ENCODE data around the gene MKRN2OS.

The MKRN2OS gene

GRCh38 chr3:12545473-12545791 lies at the start of gene MKRN2OS:
Gene MKRN2OS (minus strand): TSS chr3:12545499. CDS start chr3:12545464, 35 bp downstream.
- no peak for DNase-seq

- no peak for DNase-seq
These were observed 48.2 kb upstream of the MKRN2OS start for GRCh38 chr3:12593473-12593872.

GRCh38 chr3:12591997-12592715 lies 46.9 kb upstream of the MKRN2OS start:
- DNase-seq = no peak

- no peak for DNase-seq
These were observed 46.2 kb upstream of the MKRN2OS start for GRCh38 chr3:12591456-12591855.

- no peak for DNase-seq
These were observed 44.8 kb upstream of the MKRN2OS start for GRCh38 chr3:12590096-12590495.

GRCh38 chr3:12588039-12589009 lies 43.0 kb upstream of the MKRN2OS start:
- DNase-seq = peak; percentile 31

GRCh38 chr3:12586403-12586802 lies 41.1 kb upstream of the MKRN2OS start:
- DNase-seq = no peak

GRCh38 chr3:12585970-12586369 lies 40.7 kb upstream of the MKRN2OS start:
- no peak for DNase-seq

GRCh38 chr3:12585181-12585580 lies 39.9 kb upstream of the MKRN2OS start:
- DNase-seq = no peak

GRCh38 chr3:12584083-12584482 lies 38.8 kb upstream of the MKRN2OS start:
- DNase-seq = no peak

GRCh38 chr3:12583280-12583679 lies 38.0 kb upstream of the MKRN2OS start:
- DNase-seq = no peak

GRCh38 chr3:12582730-12583129 lies 37.4 kb upstream of the MKRN2OS start:
- no peak for DNase-seq

GRCh38 chr3:12579905-12580304 lies 34.6 kb upstream of the MKRN2OS start:
- no peak for DNase-seq

- DNase-seq = no peak
These were observed 34.2 kb upstream of the MKRN2OS start for GRCh38 chr3:12579456-12579855.

- no peak for DNase-seq
These were observed 33.4 kb upstream of the MKRN2OS start for GRCh38 chr3:12578742-12579141.

GRCh38 chr3:12577379-12577778 lies 32.1 kb upstream of the MKRN2OS start:
- DNase-seq = no peak

- DNase-seq = no peak
These were observed 29.4 kb upstream of the MKRN2OS start for GRCh38 chr3:12574661-12575060.

- DNase-seq = no peak
These were observed 28.8 kb upstream of the MKRN2OS start for GRCh38 chr3:12574131-12574530.

- DNase-seq = no peak
These were observed 26.7 kb upstream of the MKRN2OS start for GRCh38 chr3:12571986-12572385.

- DNase-seq = no peak
These were observed 24.5 kb upstream of the MKRN2OS start for GRCh38 chr3:12569836-12570235.

- DNase-seq = no peak
These were observed 23.4 kb upstream of the MKRN2OS start for GRCh38 chr3:12568747-12569146.

- no peak for DNase-seq
These were observed 21.7 kb upstream of the MKRN2OS start for GRCh38 chr3:12566976-12567375.

GRCh38 chr3:12562451-12562850 lies 17.2 kb upstream of the MKRN2OS start:
- no peak for DNase-seq

- no peak for DNase-seq
These were observed 16.1 kb upstream of the MKRN2OS start for GRCh38 chr3:12561397-12561796.
